MM.1S (cell line): Measurements from ENCODE around the gene PLXNA2.

ENCODE experiments used
- EZH2phosphoT487 ChIP-seq: fragments of 300-600 bp; sonication (generic); IDR thresholded peaks from 2 replicates; pipeline ENCODE4 v1.6.1; 2018; ENCODE audit warnings: antibody characterized with exemption, low read length
- TF ChIP-seq, protein P1 (sequence below): fragments of 300-600 bp; sonication (generic); IDR thresholded peaks from 2 replicates; pipeline ENCODE4 v1.5.1; 2016; ENCODE audit warnings: antibody characterized with exemption, low read length, mixed read lengths

DNA sequence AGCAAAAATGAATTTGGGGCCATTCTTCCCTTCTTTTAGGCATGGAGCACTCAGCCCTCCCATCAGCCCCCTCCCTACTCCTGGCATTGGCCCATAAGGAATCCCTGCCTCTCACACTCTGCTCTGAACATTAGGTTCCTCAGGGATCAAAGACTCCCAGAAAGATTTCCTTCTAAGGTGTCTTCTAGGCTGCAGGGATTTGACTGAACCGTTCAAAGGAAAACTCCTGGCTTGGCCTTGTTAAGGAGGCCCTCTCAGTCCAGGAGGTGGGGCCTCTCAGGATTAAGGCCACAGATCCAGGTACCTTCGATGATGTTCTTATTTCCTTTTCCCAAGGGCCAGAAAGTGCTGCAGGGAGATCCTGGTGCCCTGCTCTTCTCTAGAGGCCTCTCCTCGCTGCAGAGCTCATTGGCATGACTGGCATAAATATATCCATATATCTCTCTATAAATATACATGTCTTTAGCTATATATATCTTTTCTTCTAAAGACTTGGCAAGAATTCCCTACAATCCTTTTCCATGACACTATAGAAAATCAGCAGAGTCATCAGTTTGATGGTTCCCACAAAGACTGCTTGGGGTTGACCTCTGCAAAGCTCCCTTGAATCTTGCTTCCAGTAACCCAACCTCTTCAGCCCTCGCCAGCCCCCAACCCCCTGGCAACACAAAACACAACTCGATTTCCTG, 59.1 kb downstream of the PLXNA2 start:
- TF ChIP-seq, protein P1, sequence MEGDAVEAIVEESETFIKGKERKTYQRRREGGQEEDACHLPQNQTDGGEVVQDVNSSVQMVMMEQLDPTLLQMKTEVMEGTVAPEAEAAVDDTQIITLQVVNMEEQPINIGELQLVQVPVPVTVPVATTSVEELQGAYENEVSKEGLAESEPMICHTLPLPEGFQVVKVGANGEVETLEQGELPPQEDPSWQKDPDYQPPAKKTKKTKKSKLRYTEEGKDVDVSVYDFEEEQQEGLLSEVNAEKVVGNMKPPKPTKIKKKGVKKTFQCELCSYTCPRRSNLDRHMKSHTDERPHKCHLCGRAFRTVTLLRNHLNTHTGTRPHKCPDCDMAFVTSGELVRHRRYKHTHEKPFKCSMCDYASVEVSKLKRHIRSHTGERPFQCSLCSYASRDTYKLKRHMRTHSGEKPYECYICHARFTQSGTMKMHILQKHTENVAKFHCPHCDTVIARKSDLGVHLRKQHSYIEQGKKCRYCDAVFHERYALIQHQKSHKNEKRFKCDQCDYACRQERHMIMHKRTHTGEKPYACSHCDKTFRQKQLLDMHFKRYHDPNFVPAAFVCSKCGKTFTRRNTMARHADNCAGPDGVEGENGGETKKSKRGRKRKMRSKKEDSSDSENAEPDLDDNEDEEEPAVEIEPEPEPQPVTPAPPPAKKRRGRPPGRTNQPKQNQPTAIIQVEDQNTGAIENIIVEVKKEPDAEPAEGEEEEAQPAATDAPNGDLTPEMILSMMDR: no peak
- TF ChIP-seq EZH2phosphoT487: no peak
